Natural killer cell (primary cell): ENCODE data around the gene FBXO46. TPM values are rescaled to one million over a fixed set of nuclear protein-coding genes. Genes with fewer than 3 reads are reported as not detected.

Experiments used
- ATAC-seq, 3 donors: fragments of 150-1000 bp in 2 of 3; fragments of 200-7000 bp in 1 of 3; cut with Tn5 transposase; 1 replicate in 1 of 3; 2 replicates in 2 of 3; pipeline ENCODE4 v1.10.0; 2021; ENCODE audit warnings: mild to moderate bottlenecking in 2 of 3, moderate library complexity in 2 of 3
- DNase-seq, 2 donors: peaks; one replicate each; pipeline versions ENCODE4 v3.0.0 to v3.0.0-alpha.2; 2013 to 2021; ENCODE audit warnings: mixed read lengths in 1 of 2
- H3K27ac ChIP-seq: one replicate; pipeline ENCODE4 v1.5.1; 2013; ENCODE audit warnings: mild to moderate bottlenecking, low read length
- H3K27me3 ChIP-seq: one replicate; pipeline ENCODE4 v1.6.1; 2013; ENCODE audit warnings: low read length; ENCODE audit not compliant: control insufficient read depth, insufficient read depth
- H3K36me3 ChIP-seq: one replicate; pipeline ENCODE4 v1.6.1; 2013; ENCODE audit warnings: low read length; ENCODE audit not compliant: control insufficient read depth, insufficient read depth
- H3K4me1 ChIP-seq: one replicate; pipeline ENCODE4 v1.6.1; 2013; ENCODE audit warnings: low read length; ENCODE audit not compliant: control insufficient read depth, insufficient read depth
- H3K4me3 ChIP-seq: one replicate; pipeline ENCODE4 v1.5.1; 2013; ENCODE audit warnings: low read length
- H3K9me3 ChIP-seq: one replicate; pipeline ENCODE4 v1.6.1; 2013; ENCODE audit warnings: low read length; ENCODE audit not compliant: control insufficient read depth, insufficient read depth
- H3K27ac Mint-ChIP-seq, 2 donors: one replicate each; pipeline ENCODE4 v1.8.0; 2022; ENCODE audit warnings: mild to moderate bottlenecking in 2 of 2, mixed read lengths in 2 of 2, moderate library complexity in 1 of 2
- H3K27me3 Mint-ChIP-seq, 2 donors: one replicate each; pipeline ENCODE4 v1.8.0; 2022; ENCODE audit warnings: low read depth in 2 of 2, mixed read lengths in 2 of 2
- H3K36me3 Mint-ChIP-seq: one replicate; pipeline ENCODE4 v1.8.0; 2022; ENCODE audit warnings: mixed read lengths
- H3K4me1 Mint-ChIP-seq, 2 donors: one replicate each; pipeline ENCODE4 v1.8.0; 2022; ENCODE audit warnings: mixed read lengths in 2 of 2
- H3K4me3 Mint-ChIP-seq: one replicate; pipeline ENCODE4 v1.8.0; 2022; ENCODE audit warnings: mild to moderate bottlenecking, moderate library complexity, mixed read lengths
- H3K9me3 Mint-ChIP-seq, 2 donors: one replicate each; pipeline ENCODE4 v1.8.0; 2022; ENCODE audit warnings: mixed read lengths in 2 of 2
- WGBS: methylation state at CpG from one replicate; pipeline ENCODE4 v1.1.7; 2013; ENCODE audit warnings: missing lambda C conversion rate; ENCODE audit not compliant: insufficient coverage; 5-methylcytosine and 5-hydroxymethylcytosine counted together
- intact Hi-C: fragments of 100-400 bp; cut with micrococcal nuclease; formaldehyde crosslinking; loops from one replicate; pipeline ENCODE4 v1.14.2; 2022
- total RNA-seq, 4 donors: library from RNA; stranded (reverse); fragments of 120-200 nt in 1 of 4; gene quantifications; one replicate each; pipeline versions ENCODE4 v1.2.3 to v1.2.4, GENCODE V29; 2013 to 2022
- TF ChIP-seq, protein P1 (sequence below): fragments of 200-600 bp; IDR thresholded peaks from one replicate; pipeline ENCODE4 v1.8.0; 2022; ENCODE audit warnings: antibody characterized with exemption

The FBXO46 gene
- total RNA-seq, 3 donors from 2014 or later (not counting 1 experiment from before 2014, with no cell fraction given) = 24.8 to 35.7 (median 31.1) TPM

DNA sequence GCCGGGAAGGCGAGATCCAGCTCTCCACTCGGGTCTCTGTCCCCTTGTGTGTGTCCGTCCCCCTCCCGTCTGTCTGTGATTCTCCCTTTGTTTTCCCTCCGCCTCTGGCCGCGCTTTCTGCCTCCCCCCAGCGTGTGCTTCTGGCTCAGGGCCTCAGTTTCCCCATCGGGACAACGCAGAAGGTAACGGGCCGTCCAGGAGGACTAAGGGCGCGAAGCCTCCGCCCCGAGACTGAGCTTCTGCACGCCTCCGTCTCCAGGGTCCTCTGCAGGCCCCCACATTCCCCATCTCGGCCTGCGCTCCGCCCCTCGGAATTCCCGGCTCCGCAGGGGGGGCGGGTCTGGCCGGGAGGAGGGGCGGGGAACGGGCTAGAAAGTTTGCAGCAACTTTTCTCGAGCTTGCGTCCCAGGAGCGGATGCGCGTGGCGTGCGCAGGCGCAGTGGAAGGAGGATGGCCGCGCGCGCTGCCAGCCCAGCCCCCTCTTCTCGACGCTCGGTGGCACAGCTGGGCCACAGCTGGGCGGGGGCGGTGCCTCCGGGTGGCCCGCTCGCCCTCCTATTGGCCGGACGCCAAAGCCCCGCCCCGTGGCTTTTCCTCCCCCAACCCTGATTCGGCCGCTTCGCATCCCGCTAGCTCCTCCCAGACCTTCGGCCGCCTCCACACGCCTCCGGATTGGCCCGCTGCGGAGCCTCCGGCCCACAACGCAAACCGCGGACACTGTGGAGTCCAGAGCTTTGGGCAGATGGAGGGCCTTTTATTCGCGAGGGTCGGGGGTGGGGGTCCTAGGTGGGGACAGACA is 38.5 kb upstream of the FBXO46 start, which contains the start of gene SIX5:
SIX5 (minus strand) TSS at position 269 of the 799 bp plus-strand sequence. CDS start 408 bp downstream, outside the sequence.
- no peaks in the 10 kb centered on the region for H3K9me3 Mint-ChIP-seq
- DNase-seq (peak; percentile 94 to 98), ATAC-seq (peak; percentile 72 to 89 (median 75))
- H3K27ac ChIP-seq = peak within 1 kb of the TSS; percentile 61
- H3K4me3 Mint-ChIP-seq = peak within 1 kb of the TSS; percentile 90
- peaks cover 31% of the 10 kb centered on the region for H3K4me1 ChIP-seq
- no peaks in the 10 kb centered on the region for H3K9me3 ChIP-seq
- WGBS = under 1% methylated on average over 70 of the region's 70 CpGs
- peak within 1 kb of the TSS; percentile 91 to 92 for H3K27ac Mint-ChIP-seq
- TF ChIP-seq, protein P1, sequence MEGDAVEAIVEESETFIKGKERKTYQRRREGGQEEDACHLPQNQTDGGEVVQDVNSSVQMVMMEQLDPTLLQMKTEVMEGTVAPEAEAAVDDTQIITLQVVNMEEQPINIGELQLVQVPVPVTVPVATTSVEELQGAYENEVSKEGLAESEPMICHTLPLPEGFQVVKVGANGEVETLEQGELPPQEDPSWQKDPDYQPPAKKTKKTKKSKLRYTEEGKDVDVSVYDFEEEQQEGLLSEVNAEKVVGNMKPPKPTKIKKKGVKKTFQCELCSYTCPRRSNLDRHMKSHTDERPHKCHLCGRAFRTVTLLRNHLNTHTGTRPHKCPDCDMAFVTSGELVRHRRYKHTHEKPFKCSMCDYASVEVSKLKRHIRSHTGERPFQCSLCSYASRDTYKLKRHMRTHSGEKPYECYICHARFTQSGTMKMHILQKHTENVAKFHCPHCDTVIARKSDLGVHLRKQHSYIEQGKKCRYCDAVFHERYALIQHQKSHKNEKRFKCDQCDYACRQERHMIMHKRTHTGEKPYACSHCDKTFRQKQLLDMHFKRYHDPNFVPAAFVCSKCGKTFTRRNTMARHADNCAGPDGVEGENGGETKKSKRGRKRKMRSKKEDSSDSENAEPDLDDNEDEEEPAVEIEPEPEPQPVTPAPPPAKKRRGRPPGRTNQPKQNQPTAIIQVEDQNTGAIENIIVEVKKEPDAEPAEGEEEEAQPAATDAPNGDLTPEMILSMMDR = no peak
- peak within 1 kb of the TSS; percentile 95 for H3K4me3 ChIP-seq
- peaks cover 5 to 28% of the 10 kb centered on the region in 2 donors for H3K4me1 Mint-ChIP-seq
- intact Hi-C loops = no loop called here
- H3K36me3 ChIP-seq = no peaks in the 10 kb centered on the region
- H3K27me3 ChIP-seq = peaks cover 11% of the 10 kb centered on the region
- H3K27me3 Mint-ChIP-seq = peaks cover 0 to 7% of the 10 kb centered on the region in 2 donors
- no peaks in the 10 kb centered on the region for H3K36me3 Mint-ChIP-seq

DNA sequence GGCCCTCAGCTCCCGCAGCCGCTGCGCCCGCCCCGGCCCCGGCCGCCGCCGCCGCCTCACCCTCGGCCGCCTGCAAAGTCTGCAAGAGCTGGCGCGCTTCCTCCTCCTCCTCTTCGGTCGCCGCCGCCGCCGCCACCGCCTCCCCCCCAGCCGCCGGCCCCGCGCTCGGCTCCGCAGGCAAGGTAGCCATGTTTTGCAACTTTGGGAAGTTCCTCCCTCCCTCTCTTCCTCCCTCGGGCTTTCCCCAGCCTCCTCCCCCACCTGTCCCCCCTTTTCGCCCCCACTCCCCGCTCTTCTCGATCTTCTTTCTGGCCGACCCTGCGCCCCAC is 37.9 kb upstream of the FBXO46 start:
- Histone ChIP-seq H3K4me3 (peak overlapping the region; percentile 95), H3K9me3 (no peaks in the 10 kb centered on the region), H3K27ac (peak overlapping the region; percentile 59), H3K27me3 (peaks cover 11% of the 10 kb centered on the region), H3K4me1 (peaks cover 31% of the 10 kb centered on the region), H3K36me3 (no peaks in the 10 kb centered on the region)
- Mint-ChIP-seq H3K9me3 (no peaks in the 10 kb centered on the region), H3K27ac (peak overlapping the region; percentile 91 to 92), H3K36me3 (no peaks in the 10 kb centered on the region), H3K4me1 (peaks cover 5 to 28% of the 10 kb centered on the region in 2 donors), H3K4me3 (peak overlapping the region; percentile 90), H3K27me3 (peaks cover 0 to 7% of the 10 kb centered on the region in 2 donors)
- DNase-seq = peak; percentile 43 to 64
- ATAC-seq = no peak
- WGBS = under 1% methylated on average over 33 of the region's 33 CpGs
- TF ChIP-seq, protein P1 = no peak
- intact Hi-C loops = no loop called here

DNA sequence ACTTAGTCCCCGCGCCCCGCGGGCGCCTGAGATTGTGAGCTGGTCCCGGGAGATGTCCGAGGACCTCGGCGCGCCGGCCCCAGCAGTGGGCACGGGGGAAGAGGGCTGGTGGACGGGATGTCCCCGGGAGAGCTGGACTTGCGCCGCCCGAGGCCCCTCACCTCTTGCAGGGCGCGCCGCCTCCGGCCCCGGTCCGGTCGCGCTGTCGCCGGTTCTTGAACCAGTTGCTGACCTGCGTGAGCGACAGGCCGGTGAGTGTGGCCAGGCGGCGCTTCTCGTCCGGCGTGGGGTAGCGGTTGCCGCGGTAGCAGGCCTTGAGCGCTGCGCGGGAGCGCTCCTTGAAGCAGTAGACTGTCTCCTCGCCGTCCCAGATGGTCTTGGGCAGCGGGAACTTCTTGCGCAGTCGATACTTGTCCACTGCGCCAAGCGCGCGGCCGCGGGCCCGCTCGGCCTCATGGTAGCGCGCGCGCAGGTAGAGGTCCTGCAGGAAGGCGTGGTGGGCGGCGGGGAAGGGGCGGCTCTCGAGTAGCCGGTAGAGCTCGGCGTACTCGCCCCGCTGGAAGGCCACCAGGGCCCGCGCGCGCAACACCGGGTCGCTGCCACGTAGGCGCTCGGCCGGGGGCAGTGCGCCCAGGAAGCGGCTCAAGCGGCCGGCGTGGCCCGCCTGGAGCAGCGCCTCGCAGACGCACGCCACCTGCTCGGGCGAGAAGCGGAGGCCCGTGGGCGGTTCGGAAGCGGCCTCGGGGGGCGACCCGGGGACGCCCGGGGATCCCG is 37.4 kb upstream of the FBXO46 start:
- H3K9me3 Mint-ChIP-seq = no peaks in the 10 kb centered on the region
- H3K27ac Mint-ChIP-seq = peak overlapping the region in 1 of 2 donors; percentile 91
- intact Hi-C loops = no loop called here
- peaks cover 11% of the 10 kb centered on the region for H3K27me3 ChIP-seq
- DNase-seq = peak in 1 of 2 donors; percentile 40
- peaks cover 5 to 28% of the 10 kb centered on the region in 2 donors for H3K4me1 Mint-ChIP-seq
- 3% methylated on average over 102 of the region's 102 CpGs for WGBS
- no peak for ATAC-seq
- peak overlapping the region; percentile 30 for H3K4me3 ChIP-seq
- peak overlapping the region; percentile 81 for H3K4me3 Mint-ChIP-seq
- no peaks in the 10 kb centered on the region for H3K36me3 Mint-ChIP-seq
- TF ChIP-seq, protein P1 = no peak
- H3K27ac ChIP-seq = no peak overlapping the region
- peaks cover 0 to 7% of the 10 kb centered on the region in 2 donors for H3K27me3 Mint-ChIP-seq
- H3K4me1 ChIP-seq = peaks cover 31% of the 10 kb centered on the region
- H3K9me3 ChIP-seq = no peaks in the 10 kb centered on the region
- no peaks in the 10 kb centered on the region for H3K36me3 ChIP-seq
